ENCODE measurements around the gene SVIL. TPM values are rescaled to one million over a fixed set of nuclear protein-coding genes. Genes with fewer than 3 reads are reported as not detected.

Gene SVIL
- total and polyA plus RNA-seq, 8 donors, result 8.6 to 53.8 (median 20.4) TPM

DNA sequence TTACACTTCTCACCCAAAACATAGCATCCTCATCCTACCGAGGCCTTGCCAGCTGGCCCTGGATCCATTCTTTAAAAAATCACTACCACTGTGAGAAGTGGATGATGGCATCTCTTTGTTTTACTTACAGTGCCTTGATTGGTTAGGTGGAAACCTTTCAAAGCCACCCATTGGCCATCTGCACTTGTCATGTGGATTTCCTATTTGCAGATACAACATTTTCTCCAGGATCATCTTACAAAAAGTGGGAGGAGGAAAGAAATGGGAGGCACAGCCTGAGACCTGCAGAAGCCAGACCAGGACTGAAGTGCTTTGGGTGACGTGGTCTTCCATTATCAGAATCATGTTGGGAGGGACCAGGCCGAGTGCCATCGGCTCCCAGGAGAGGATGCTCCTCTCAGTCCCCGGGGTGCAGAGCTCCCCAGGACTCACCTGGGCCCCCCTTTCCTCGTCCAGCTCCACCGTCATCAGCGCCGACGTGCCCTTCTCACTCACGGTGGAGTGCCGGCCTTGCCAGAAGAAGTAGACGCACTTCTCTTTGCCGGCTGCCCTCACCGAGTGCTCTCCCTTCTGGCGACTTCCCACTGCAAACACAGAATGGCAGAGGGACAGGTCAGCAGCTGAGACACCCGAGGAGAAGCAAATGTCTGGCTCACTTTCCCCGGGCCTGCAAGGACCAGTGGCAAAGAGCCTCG, 161.2 kb downstream of the SVIL start:
- Histone ChIP-seq H3K4me3 (no peak overlapping the region), H3K4me1 (no peaks in the 10 kb centered on the region), H3K9me3 (no peaks in the 10 kb centered on the region), H3K27ac (no peak overlapping the region), H3K27me3 (no peaks in the 10 kb centered on the region), H3K36me3 (no peaks in the 10 kb centered on the region)
- TF ChIP-seq, protein P1, sequence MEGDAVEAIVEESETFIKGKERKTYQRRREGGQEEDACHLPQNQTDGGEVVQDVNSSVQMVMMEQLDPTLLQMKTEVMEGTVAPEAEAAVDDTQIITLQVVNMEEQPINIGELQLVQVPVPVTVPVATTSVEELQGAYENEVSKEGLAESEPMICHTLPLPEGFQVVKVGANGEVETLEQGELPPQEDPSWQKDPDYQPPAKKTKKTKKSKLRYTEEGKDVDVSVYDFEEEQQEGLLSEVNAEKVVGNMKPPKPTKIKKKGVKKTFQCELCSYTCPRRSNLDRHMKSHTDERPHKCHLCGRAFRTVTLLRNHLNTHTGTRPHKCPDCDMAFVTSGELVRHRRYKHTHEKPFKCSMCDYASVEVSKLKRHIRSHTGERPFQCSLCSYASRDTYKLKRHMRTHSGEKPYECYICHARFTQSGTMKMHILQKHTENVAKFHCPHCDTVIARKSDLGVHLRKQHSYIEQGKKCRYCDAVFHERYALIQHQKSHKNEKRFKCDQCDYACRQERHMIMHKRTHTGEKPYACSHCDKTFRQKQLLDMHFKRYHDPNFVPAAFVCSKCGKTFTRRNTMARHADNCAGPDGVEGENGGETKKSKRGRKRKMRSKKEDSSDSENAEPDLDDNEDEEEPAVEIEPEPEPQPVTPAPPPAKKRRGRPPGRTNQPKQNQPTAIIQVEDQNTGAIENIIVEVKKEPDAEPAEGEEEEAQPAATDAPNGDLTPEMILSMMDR (IDR thresholded peaks at IDR 0.05), result no peak
- no peak for FAIRE-seq
- WGBS, 2 donors, result 78 to 80% methylated on average over 19 of the region's 19 CpGs
- intact Hi-C loops (cut with DNase I), result no loop called here
- ATAC-seq, result no peak
- DNase-seq, result no peak

DNA sequence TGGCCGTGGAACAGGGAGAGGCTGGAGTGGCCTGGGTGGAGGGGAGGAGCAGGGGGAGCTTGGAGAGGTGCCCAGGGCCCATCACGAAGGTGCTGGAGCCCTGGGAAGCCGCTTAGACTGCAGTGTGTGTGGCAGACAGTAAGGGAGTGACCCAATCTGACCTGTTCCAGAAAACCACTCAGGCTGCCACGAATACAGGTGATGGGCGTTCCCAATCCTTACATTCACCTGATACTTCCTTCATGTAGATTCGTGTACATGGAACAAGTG, 161.7 kb downstream of the SVIL start:
- H3K27ac ChIP-seq, result no peak overlapping the region
- FAIRE-seq, result no peak
- no peaks in the 10 kb centered on the region for H3K4me1 ChIP-seq

DNA sequence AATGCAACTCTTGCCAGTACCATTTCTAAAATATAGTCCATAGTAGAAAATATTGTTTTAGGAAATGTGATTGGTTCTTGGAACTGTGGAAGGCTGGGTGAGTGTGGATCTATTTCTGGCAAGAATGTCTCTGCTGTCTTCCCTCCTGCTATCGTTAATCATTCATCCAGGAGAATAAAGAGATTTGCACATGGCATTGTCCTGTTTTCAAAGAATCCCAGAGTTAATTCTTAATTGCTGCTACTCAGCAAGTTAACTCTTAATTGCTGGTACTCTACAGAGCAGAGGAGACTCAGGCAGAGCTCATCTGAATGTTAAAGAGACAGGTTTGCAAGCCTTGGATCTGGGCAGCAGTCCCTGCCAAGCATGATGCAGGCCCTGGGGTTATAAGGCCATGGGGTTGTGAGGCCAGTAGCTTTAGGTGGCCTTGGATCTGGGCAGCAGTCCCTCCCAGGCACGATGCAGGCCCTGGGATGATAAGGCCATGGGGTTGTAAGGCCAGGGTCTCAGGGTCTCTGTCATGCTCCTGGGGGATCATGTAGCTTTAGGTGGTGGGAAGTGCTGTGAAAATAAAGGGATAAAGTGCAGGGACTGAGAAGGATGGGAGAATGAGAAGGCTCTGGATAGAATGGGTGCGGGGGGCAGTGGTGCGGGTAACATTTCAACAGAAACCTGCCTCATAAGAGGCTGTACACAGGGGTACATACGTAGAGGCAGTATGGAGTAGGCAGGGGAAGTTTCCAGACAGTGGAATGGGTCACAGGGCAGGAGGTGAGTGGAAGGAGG, 162.3 kb downstream of the SVIL start:
- H3K4me3 ChIP-seq, result no peak overlapping the region
- FAIRE-seq (no peak), ATAC-seq (no peak), DNase-seq (no peak)
- H3K27me3 ChIP-seq, result no peaks in the 10 kb centered on the region
- no peak overlapping the region for H3K27ac ChIP-seq
- intact Hi-C loops (cut with DNase I), result no loop called here
- H3K9me3 ChIP-seq, result no peaks in the 10 kb centered on the region
- peaks cover 0 to 5% (median 0%) of the 10 kb centered on the region in 3 donors for H3K36me3 ChIP-seq
- TF ChIP-seq, protein P1 (IDR thresholded peaks at IDR 0.05), result no peak
- no peaks in the 10 kb centered on the region for H3K4me1 ChIP-seq
- 61 to 64% methylated on average over 5 of the region's 5 CpGs for WGBS, 2 donors

More for the DNA sequence above, 161.7 kb downstream of the SVIL start:
- Histone ChIP-seq H3K9me3 (no peaks in the 10 kb centered on the region), H3K4me3 (no peak overlapping the region), H3K27me3 (no peaks in the 10 kb centered on the region), H3K36me3 (peaks cover 0 to under 1% (median 0%) of the 10 kb centered on the region in 3 donors)
- DNase-seq (no peak), ATAC-seq (no peak)
- 64 to 66% methylated on average over 6 of the region's 6 CpGs for WGBS, 2 donors
- TF ChIP-seq, protein P1 (IDR thresholded peaks at IDR 0.05), result no peak
- intact Hi-C loops (cut with DNase I), result no loop called here

DNA sequence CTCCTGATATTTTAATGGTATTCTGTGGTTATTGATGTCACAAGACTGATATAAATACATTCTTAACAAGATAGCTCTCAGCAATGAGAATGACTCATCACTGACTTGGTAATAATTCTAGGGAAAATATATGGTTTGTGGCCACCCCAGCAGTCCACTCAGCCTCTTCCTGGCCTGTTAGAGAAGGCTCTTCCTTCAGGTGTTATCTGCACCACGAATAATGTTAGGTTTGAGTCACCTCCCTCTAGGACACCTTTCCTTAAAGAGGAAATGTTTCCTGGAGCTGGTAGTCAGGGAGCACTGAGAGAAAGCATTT, 163.3 kb downstream of the SVIL start:
- Histone ChIP-seq H3K9me3 (no peaks in the 10 kb centered on the region), H3K4me1 (no peaks in the 10 kb centered on the region), H3K27me3 (no peaks in the 10 kb centered on the region), H3K36me3 (peaks cover 0 to 10% (median 0%) of the 10 kb centered on the region in 3 donors), H3K4me3 (no peak overlapping the region), H3K27ac (no peak overlapping the region)
- intact Hi-C loops (cut with DNase I), result no loop called here
- TF ChIP-seq, protein P1 (IDR thresholded peaks at IDR 0.05), result no peak
- ATAC-seq (no peak), FAIRE-seq (no peak), DNase-seq (no peak)
- WGBS, 2 donors, result 0 to 11% methylated on average over 1 of the region's 1 CpG

All from pancreas (tissue), 10 donors.